Peyer's patch (tissue), 4 donors: ENCODE measurements around the gene GATA6. TPM values are rescaled to one million over a fixed set of nuclear protein-coding genes. Genes with fewer than 3 reads are reported as not detected.

Experiments
- DNase-seq, 3 donors: peaks; one replicate each; pipeline ENCODE4 v3.0.0-alpha.2; 2017 to 2019
- H3K27ac ChIP-seq, 4 donors: fragments of 200-600 bp; sonication (generic); one replicate each; pipeline ENCODE4 v1.5.1; 2016 to 2019
- H3K27me3 ChIP-seq, 2 donors: fragments of 200-600 bp; sonication (generic); one replicate each; pipeline ENCODE4 v1.5.1; 2019
- H3K36me3 ChIP-seq, 3 donors: fragments of 200-600 bp; sonication (generic); one replicate each; pipeline ENCODE4 v1.5.1; 2016 to 2019
- H3K4me1 ChIP-seq, 4 donors: fragments of 200-600 bp; sonication (generic); one replicate each; pipeline ENCODE4 v1.5.1; 2016 to 2019
- H3K4me3 ChIP-seq, 4 donors: fragments of 200-600 bp; sonication (generic); 1 replicate in 3 of 4; 2 replicates in 1 of 4; pipeline ENCODE4 v1.5.1; 2016 to 2019; ENCODE audit warnings: mild to moderate bottlenecking in 1 of 4
- H3K9me3 ChIP-seq, 4 donors: fragments of 200-600 bp; sonication (generic); one replicate each; pipeline ENCODE4 v1.5.1; 2016 to 2019; ENCODE audit warnings: mild to moderate bottlenecking in 1 of 4
- CTCF ChIP-seq, 6 experiments: fragments of 450-650 bp in 4 of 6; fragments of 200-600 bp in 2 of 6; sonication (generic) in 1 of 6; IDR thresholded peaks; one replicate each; pipeline ENCODE4 v1.5.1; 2017 to 2019; ENCODE audit warnings: antibody characterized with exemption in 6 of 6, mild to moderate bottlenecking in 3 of 6, moderate library complexity in 1 of 6
- POLR2A ChIP-seq, 2 donors: fragments of 450-650 bp; IDR thresholded peaks; one replicate each; pipeline ENCODE4 v1.5.1; 2017; ENCODE audit warnings: antibody characterized with exemption in 2 of 2, mild to moderate bottlenecking in 2 of 2, moderate library complexity in 2 of 2
- total RNA-seq, 4 donors: library from RNA; depleted of rRNA; stranded (reverse); fragments of >200 nt; gene quantifications; one replicate each; pipeline ENCODE4 v1.1.0, GENCODE V29; 2016

GATA6 gene
- total RNA-seq, 4 donors from 2014 or later: 24.8 to 127 (median 114) TPM

GRCh38 chr18:22199005-22199404 is 29.6 kb downstream of the GATA6 start:
- DNase-seq: no peak
- H3K36me3 ChIP-seq: peaks cover 0 to 29% (median 0%) of the 10 kb centered on the region in 3 donors
- no peaks in the 10 kb centered on the region for H3K9me3 ChIP-seq
- TF ChIP-seq CTCF (IDR thresholded peaks at IDR 0.05) (no peak), POLR2A (IDR thresholded peaks at IDR 0.05) (no peak)
- H3K27ac ChIP-seq: peak overlapping the region in 1 of 4 donors; percentile 67
- H3K4me1 ChIP-seq: peaks cover 0 to 15% (median 3%) of the 10 kb centered on the region in 4 donors
- H3K4me3 ChIP-seq: no peak overlapping the region
- H3K27me3 ChIP-seq: no peaks in the 10 kb centered on the region

GRCh38 chr18:22200611-22201225 is 31.3 kb downstream of the GATA6 start:
- Histone ChIP-seq H3K27ac (no peak overlapping the region), H3K4me1 (peaks cover 0 to 3% (median under 1%) of the 10 kb centered on the region in 4 donors), H3K4me3 (no peak overlapping the region), H3K36me3 (peaks cover 0 to 29% (median 0%) of the 10 kb centered on the region in 3 donors), H3K27me3 (no peaks in the 10 kb centered on the region), H3K9me3 (no peaks in the 10 kb centered on the region)
- no peak for DNase-seq
- no peak for TF ChIP-seq CTCF (IDR thresholded peaks at IDR 0.05)
- no peak for TF ChIP-seq POLR2A (IDR thresholded peaks at IDR 0.05)

- peaks cover 0 to 29% (median 0%) of the 10 kb centered on the region in 3 donors for H3K36me3 ChIP-seq
- H3K27me3 ChIP-seq: no peaks in the 10 kb centered on the region
- TF ChIP-seq POLR2A (IDR thresholded peaks at IDR 0.05) (no peak), CTCF (IDR thresholded peaks at IDR 0.05) (no peak)
- no peak for DNase-seq
- H3K4me1 ChIP-seq: peaks cover 0 to 3% (median 0%) of the 10 kb centered on the region in 4 donors
- no peaks in the 10 kb centered on the region for H3K9me3 ChIP-seq
- H3K27ac ChIP-seq: no peak overlapping the region
- H3K4me3 ChIP-seq: no peak overlapping the region
These were observed 33.6 kb downstream of the GATA6 start for GRCh38 chr18:22203035-22203434.

GRCh38 chr18:22203536-22204213 is 34.3 kb downstream of the GATA6 start:
- no peaks in the 10 kb centered on the region for H3K9me3 ChIP-seq
- H3K4me3 ChIP-seq: no peak overlapping the region
- H3K36me3 ChIP-seq: peaks cover 0 to 29% (median 0%) of the 10 kb centered on the region in 3 donors

GRCh38 chr18:22204214-22204536 is 34.8 kb downstream of the GATA6 start:
- Histone ChIP-seq H3K27ac (no peak overlapping the region), H3K9me3 (no peaks in the 10 kb centered on the region), H3K27me3 (no peaks in the 10 kb centered on the region), H3K4me3 (no peak overlapping the region), H3K36me3 (peaks cover 0 to 29% (median 0%) of the 10 kb centered on the region in 3 donors), H3K4me1 (peaks cover 0 to 1% (median 0%) of the 10 kb centered on the region in 4 donors)
- no peak for DNase-seq
- TF ChIP-seq CTCF (IDR thresholded peaks at IDR 0.05) (no peak), POLR2A (IDR thresholded peaks at IDR 0.05) (no peak)

More at GRCh38 chr18:22203536-22204213, 34.3 kb downstream of the GATA6 start:
- Histone ChIP-seq H3K27ac (no peak overlapping the region), H3K4me1 (peaks cover 0 to 3% (median 0%) of the 10 kb centered on the region in 4 donors), H3K27me3 (no peaks in the 10 kb centered on the region)
- TF ChIP-seq CTCF (IDR thresholded peaks at IDR 0.05) (no peak), POLR2A (IDR thresholded peaks at IDR 0.05) (no peak)
- no peak for DNase-seq
